MM.1S (cell line): ENCODE results near the gene FGF19.

Experiments used
- DNase-seq: peaks from one replicate; pipeline ENCODE4 v3.0.0-alpha.2; 2015
- H2AFZ ChIP-seq: fragments of 300-600 bp; sonication (generic); 2 replicates; pipeline ENCODE4 v1.6.0; 2016; ENCODE audit warnings: antibody characterized with exemption, low read length
- H3F3A ChIP-seq: fragments of 300-600 bp; sonication (generic); 2 replicates; pipeline ENCODE4 v1.6.1; 2016; ENCODE audit warnings: mild to moderate bottlenecking, antibody characterized with exemption, low read length, moderate library complexity, mixed read lengths; ENCODE audit not compliant: insufficient read depth
- H3K27ac ChIP-seq: fragments of 300-600 bp; sonication (generic); 2 replicates; pipeline ENCODE4 v1.5.1; 2016; ENCODE audit warnings: mild to moderate bottlenecking, low read length
- H3K27me3 ChIP-seq: fragments of 300-600 bp; sonication (generic); replicated peaks from 2 replicates; pipeline ENCODE4 v1.6.0; 2016; ENCODE audit warnings: low read length; ENCODE audit not compliant: insufficient read depth
- H3K36me3 ChIP-seq: fragments of 300-600 bp; sonication (generic); replicated peaks from 2 replicates; pipeline ENCODE4 v1.6.1; 2016; ENCODE audit warnings: mild to moderate bottlenecking, low read length, mixed read lengths; ENCODE audit not compliant: insufficient read depth
- H3K4me1 ChIP-seq: fragments of 300-600 bp; sonication (generic); 2 replicates; pipeline ENCODE4 v1.6.1; 2016; ENCODE audit warnings: low read length, mixed read lengths
- H3K4me2 ChIP-seq: fragments of 300-600 bp; sonication (generic); 2 replicates; pipeline ENCODE4 v1.6.0; 2016; ENCODE audit warnings: low read depth, low read length
- H3K4me3 ChIP-seq: fragments of 300-600 bp; sonication (generic); 2 replicates; pipeline ENCODE4 v1.5.1; 2016; ENCODE audit warnings: low read length, mixed read lengths
- H3K79me2 ChIP-seq: fragments of 300-600 bp; sonication (generic); 2 replicates; pipeline ENCODE4 v1.6.1; 2016; ENCODE audit warnings: mixed run types, low read length, mixed read lengths
- H3K9ac ChIP-seq: fragments of 300-600 bp; sonication (generic); 2 replicates; pipeline ENCODE4 v1.6.1; 2016; ENCODE audit warnings: low read length, mixed read lengths
- H3K9me2 ChIP-seq: fragments of 300-600 bp; sonication (generic); replicated peaks from 2 replicates; pipeline ENCODE4 v1.6.1; 2016; ENCODE audit warnings: mild to moderate bottlenecking, low read length, mixed read lengths; ENCODE audit not compliant: insufficient read depth
- H3K9me3 ChIP-seq: fragments of 300-600 bp; sonication (generic); replicated peaks from 2 replicates; pipeline ENCODE4 v1.6.1; 2016; ENCODE audit warnings: mild to moderate bottlenecking, low read length, mixed read lengths; ENCODE audit not compliant: insufficient read depth
- H4K20me1 ChIP-seq: fragments of 300-600 bp; sonication (generic); 2 replicates; pipeline ENCODE4 v1.6.1; 2016; ENCODE audit warnings: mild to moderate bottlenecking, low read length, moderate library complexity, mixed read lengths; ENCODE audit not compliant: insufficient read depth
- CTCF ChIP-seq: fragments of 300-600 bp; sonication (generic); IDR thresholded peaks from 2 replicates; pipeline ENCODE4 v1.5.1; 2016; ENCODE audit warnings: antibody characterized with exemption, low read length, mixed read lengths
- EZH2 ChIP-seq: fragments of 300-600 bp; sonication (generic); optimal IDR thresholded peaks from 2 replicates; pipeline ENCODE3; 2017; ENCODE audit warnings: low read depth, mild to moderate bottlenecking, antibody characterized with exemption, low read length, mixed read lengths
- EZH2phosphoT487 ChIP-seq: fragments of 300-600 bp; sonication (generic); IDR thresholded peaks from 2 replicates; pipeline ENCODE4 v1.6.1; 2018; ENCODE audit warnings: antibody characterized with exemption, low read length

The FGF19 gene

DNA sequence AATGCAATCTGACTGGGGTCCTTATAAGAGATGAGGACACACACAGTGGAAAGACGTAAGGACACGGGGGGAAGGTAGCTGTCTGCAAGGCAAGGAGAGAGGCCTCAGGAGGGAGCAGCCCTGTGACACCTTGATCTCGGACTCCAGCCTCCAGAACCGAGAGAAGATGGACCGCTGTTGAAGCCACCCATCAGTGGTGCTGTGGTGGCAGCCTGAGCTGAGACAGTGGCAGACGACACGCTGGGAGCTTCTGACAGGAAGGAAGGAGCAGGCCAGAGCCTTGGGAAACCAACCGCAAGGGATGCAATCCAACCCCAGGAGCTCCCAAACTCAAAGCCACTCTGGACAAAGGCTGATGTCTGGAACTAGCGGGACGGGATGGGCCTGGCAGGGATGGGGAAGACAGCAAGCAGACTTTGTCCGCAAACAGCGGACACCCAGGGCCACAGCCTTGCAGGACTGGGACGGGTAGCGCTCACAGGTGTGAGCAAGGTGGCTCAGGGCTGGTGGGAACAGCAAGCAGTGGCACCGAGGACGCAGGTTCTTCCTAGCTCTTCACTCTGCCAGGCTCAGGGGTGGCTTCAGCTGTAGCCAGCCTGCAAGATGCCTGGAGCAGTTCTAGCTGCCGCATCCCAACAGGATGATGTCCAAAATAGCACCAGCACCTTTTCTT lies 39.6 kb downstream of the FGF19 start:
- no peaks in the 10 kb centered on the region for H3K36me3 ChIP-seq
- no peaks in the 10 kb centered on the region for H3K4me1 ChIP-seq

DNA sequence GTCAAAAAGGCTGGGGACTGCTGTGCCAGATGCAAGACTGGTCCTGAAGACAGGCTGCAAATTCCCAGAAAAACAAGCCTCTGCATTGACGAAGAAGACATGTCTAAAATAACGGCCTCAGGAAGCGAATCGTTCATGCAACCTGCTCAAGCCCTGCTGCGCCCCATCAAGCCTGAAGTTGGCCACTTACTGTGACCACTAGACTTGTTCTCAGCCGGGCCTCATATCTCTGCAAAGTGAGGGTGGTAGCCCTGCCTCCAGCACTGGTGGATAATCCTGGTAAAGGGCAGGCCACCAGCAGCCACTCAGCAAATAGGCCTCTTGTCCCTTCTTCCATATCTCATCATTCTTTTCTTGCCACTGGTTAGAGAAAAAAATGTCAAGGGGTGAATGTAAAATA lies 40.5 kb downstream of the FGF19 start:
- Histone ChIP-seq H3K4me3 (no peak overlapping the region), H2AFZ (no peak overlapping the region), H3K9me2 (no peaks in the 10 kb centered on the region), H3K27me3 (no peaks in the 10 kb centered on the region), H3K9ac (no peak overlapping the region), H3K27ac (no peak overlapping the region), H3K9me3 (no peaks in the 10 kb centered on the region), H3K36me3 (no peaks in the 10 kb centered on the region), H3K4me2 (no peak overlapping the region), H4K20me1 (no peaks in the 10 kb centered on the region), H3F3A (no peaks in the 10 kb centered on the region), H3K4me1 (no peaks in the 10 kb centered on the region), H3K79me2 (no peaks in the 10 kb centered on the region)
- no peak for DNase-seq
- no peak for TF ChIP-seq CTCF

More for the DNA sequence above, 39.6 kb downstream of the FGF19 start:
- Histone ChIP-seq H3K27ac (no peak overlapping the region), H3K79me2 (0 out of 2 replicates have a peak, but pooled peaks cover 4% of the 10 kb centered on the region), H3K4me2 (no peak overlapping the region), H3K4me3 (no peak overlapping the region), H2AFZ (no peak overlapping the region), H3K9me3 (no peaks in the 10 kb centered on the region), H3K9me2 (no peaks in the 10 kb centered on the region), H4K20me1 (no peaks in the 10 kb centered on the region), H3K9ac (no peak overlapping the region), H3K27me3 (no peaks in the 10 kb centered on the region), H3F3A (no peaks in the 10 kb centered on the region)
- TF ChIP-seq EZH2phosphoT487 (no peak), CTCF (no peak), EZH2 (no peak)
- no peak for DNase-seq

DNA sequence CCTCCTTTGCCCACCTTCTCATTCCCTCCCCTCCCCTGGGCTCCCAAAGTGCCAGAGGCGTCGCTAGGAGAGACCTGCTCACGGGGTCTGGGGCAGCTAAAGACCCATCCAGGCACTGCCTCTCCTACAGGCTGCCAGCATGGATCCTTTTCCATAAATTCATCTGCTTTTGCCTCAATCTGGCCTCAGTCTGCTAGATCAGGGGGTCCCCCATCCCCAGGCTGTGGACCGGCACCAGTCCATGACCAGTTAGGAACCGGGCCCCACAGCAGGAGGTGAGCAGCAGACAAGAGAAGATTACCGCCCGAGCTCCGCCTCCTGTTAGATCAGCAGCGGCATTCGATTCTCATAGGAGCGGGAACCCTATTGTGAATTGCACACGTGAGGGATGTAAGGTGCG lies 41.0 kb downstream of the FGF19 start:
- Histone ChIP-seq H3K4me1 (no peaks in the 10 kb centered on the region), H3K27me3 (peaks cover 1% of the 10 kb centered on the region; the same call in 1 of the 2 replicates), H3K9ac (no peak overlapping the region), H3K4me3 (no peak overlapping the region), H3K79me2 (no peaks in the 10 kb centered on the region), H3K9me3 (no peaks in the 10 kb centered on the region), H3K4me2 (no peak overlapping the region), H4K20me1 (no peaks in the 10 kb centered on the region), H3K9me2 (no peaks in the 10 kb centered on the region), H2AFZ (no peak overlapping the region), H3F3A (no peaks in the 10 kb centered on the region), H3K36me3 (no peaks in the 10 kb centered on the region), H3K27ac (no peak overlapping the region)
- TF ChIP-seq EZH2phosphoT487 (no peak), EZH2 (no peak), CTCF (no peak)
- DNase-seq: no peak
